H1 (cell line): ENCODE results near the gene CDKN2AIP. TPM values are rescaled to one million over a fixed set of nuclear protein-coding genes. Genes with fewer than 3 reads are reported as not detected.

Source experiments
- polyA plus RNA-seq, 7 experiments: library from polyadenylated mRNA; depleted of rRNA in 3 of 7; stranded (reverse) in 5 of 7; unstranded in 2 of 7; fragments of >200 nt in 5 of 7; fragments of 200-250 nt in 2 of 7; gene quantifications; 1 replicate in 5 of 7; 2 replicates in 1 of 7; 4 replicates in 1 of 7; pipeline versions ENCODE4 v1.2.1 to v1.2.3, GENCODE V29; 2011 to 2013; ENCODE audit warnings: missing spikeins in 2 of 7, mixed read lengths in 2 of 7
- total RNA-seq: library from RNA; stranded (reverse); fragmentation: NEBNext Ultra II Directional; extraction: Animal tissue kit (Norgen Biotek cat#: 25700); gene quantifications from 2 replicates; pipeline ENCODE4 v1.2.1, GENCODE V29; 2021
- TF ChIP-seq, protein P1 (sequence below), 3 experiments: IDR thresholded peaks; 1 replicate in 2 of 3; 2 replicates in 1 of 3; pipeline versions ENCODE4 v1.5.1 to v1.6.1; 2011; ENCODE audit warnings: low read length in 3 of 3, mild to moderate bottlenecking in 3 of 3, inconsistent platforms in 2 of 3, low read depth in 1 of 3, moderate library complexity in 1 of 3; ENCODE audit not compliant: insufficient read depth in 1 of 3; ENCODE audit errors: control extremely low read depth in 1 of 3

The CDKN2AIP gene
- total and polyA plus RNA-seq, 2 of the 8 experiments (the other 6 are each of a cell fraction or from before 2014, with no cell fraction given), result 6.0 to 14.0 TPM

DNA sequence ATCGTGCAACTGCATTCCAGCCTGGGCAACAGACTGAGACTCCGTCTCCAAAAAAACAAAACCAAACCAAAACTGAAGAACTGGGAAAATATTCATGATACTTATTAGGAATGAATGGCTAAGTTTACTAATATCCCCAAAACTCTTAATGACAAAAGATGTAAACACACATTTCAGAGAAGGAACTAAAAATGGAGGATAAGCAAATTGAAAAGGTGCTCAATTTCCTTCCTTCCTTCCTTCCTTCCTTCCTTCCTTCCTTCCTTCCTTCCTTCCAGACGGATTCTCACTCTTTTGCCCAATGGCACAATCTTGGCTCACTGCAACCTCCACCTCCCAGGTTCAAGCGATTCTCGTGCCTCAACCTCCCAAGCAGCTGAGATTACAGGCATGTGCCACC lies 44.4 kb upstream of the CDKN2AIP start (continued):
- TF ChIP-seq, protein P1, sequence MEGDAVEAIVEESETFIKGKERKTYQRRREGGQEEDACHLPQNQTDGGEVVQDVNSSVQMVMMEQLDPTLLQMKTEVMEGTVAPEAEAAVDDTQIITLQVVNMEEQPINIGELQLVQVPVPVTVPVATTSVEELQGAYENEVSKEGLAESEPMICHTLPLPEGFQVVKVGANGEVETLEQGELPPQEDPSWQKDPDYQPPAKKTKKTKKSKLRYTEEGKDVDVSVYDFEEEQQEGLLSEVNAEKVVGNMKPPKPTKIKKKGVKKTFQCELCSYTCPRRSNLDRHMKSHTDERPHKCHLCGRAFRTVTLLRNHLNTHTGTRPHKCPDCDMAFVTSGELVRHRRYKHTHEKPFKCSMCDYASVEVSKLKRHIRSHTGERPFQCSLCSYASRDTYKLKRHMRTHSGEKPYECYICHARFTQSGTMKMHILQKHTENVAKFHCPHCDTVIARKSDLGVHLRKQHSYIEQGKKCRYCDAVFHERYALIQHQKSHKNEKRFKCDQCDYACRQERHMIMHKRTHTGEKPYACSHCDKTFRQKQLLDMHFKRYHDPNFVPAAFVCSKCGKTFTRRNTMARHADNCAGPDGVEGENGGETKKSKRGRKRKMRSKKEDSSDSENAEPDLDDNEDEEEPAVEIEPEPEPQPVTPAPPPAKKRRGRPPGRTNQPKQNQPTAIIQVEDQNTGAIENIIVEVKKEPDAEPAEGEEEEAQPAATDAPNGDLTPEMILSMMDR (IDR thresholded peaks at IDR 0.05; ENCODE audit: control extremely low read depth in 1 of 3, insufficient read depth in 1 of 3, low read depth in 1 of 3, low read length in 3 of 3), result no peak
